Gastroesophageal sphincter (tissue), 3 donors: ENCODE results near the gene CGNL1.

Experiments
- CTCF ChIP-seq, 4 experiments: fragments of 200-600 bp in 2 of 4; fragments of 450-650 bp in 2 of 4; sonication (generic) in 1 of 4; IDR thresholded peaks; one replicate each; pipeline ENCODE4 v1.5.1; 2017 to 2019; ENCODE audit warnings: antibody characterized with exemption in 4 of 4, mild to moderate bottlenecking in 2 of 4, moderate library complexity in 2 of 4
- POLR2AphosphoS5 ChIP-seq: sonication (generic); formaldehyde crosslinking; IDR thresholded peaks from one replicate; pipeline ENCODE4 v1.6.1; 2017; ENCODE audit warnings: antibody characterized with exemption

- no peak for TF ChIP-seq CTCF (IDR thresholded peaks at IDR 0.05)
- TF ChIP-seq POLR2AphosphoS5, result no peak
Observed at GRCh38 chr15:57533448-57533799, 157.1 kb downstream of the CGNL1 start.
